Choroid plexus epithelial cell (primary cell): ENCODE results near the gene C19orf47.
A peak's percentile ranks its signal among the peaks of the same experiment; 100 is the strongest.

Experiments used
- DNase-seq: peaks from one replicate; pipeline ENCODE4 v3.0.0-alpha.2; 2010; ENCODE audit warnings: low read depth
- H3K4me3 ChIP-seq: 2 replicates; pipeline ENCODE4 v1.5.1; 2011; ENCODE audit warnings: low read depth, mild to moderate bottlenecking, control low read depth, low read length, moderate library complexity
- TF ChIP-seq, protein P1 (sequence below): conservative IDR thresholded peaks from 2 replicates; pipeline ENCODE4 v1.5.1; 2011; ENCODE audit warnings: low read depth, mild to moderate bottlenecking, control low read depth, inconsistent platforms, low read length, moderate library complexity

Gene C19orf47

DNA sequence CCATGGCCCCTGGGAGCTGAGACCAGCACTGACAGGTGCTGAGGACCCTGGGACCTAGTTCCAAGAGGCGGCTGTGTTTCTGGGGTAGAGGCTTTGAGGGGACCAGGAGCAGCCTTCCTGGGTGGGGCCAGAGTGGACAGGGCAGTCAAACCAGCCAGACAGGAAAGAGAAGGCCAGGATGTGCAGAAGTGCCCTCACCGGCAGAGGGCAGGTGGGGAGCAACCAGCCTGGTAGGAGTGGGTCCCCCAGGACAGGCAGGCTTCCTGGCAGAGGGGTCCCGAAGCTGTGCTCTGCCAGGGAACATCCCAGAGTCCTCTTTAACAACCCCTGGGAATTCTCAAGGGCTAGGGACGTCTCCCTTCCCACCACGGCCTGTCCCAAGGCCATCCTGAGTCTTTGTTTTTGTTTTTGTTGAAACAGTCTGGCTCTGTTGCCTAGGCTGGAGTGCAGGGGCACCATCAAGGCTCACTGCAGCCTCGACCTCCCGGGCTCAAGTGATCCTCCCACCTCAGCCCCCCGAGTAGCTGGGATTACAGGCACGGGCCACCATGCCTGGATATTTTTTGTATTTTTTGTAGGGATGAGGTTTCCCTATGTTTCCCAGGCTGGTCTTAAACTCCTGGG, 44.8 kb upstream of the C19orf47 start:
- TF ChIP-seq, protein P1, sequence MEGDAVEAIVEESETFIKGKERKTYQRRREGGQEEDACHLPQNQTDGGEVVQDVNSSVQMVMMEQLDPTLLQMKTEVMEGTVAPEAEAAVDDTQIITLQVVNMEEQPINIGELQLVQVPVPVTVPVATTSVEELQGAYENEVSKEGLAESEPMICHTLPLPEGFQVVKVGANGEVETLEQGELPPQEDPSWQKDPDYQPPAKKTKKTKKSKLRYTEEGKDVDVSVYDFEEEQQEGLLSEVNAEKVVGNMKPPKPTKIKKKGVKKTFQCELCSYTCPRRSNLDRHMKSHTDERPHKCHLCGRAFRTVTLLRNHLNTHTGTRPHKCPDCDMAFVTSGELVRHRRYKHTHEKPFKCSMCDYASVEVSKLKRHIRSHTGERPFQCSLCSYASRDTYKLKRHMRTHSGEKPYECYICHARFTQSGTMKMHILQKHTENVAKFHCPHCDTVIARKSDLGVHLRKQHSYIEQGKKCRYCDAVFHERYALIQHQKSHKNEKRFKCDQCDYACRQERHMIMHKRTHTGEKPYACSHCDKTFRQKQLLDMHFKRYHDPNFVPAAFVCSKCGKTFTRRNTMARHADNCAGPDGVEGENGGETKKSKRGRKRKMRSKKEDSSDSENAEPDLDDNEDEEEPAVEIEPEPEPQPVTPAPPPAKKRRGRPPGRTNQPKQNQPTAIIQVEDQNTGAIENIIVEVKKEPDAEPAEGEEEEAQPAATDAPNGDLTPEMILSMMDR = peak; percentile 37
- no peak overlapping the region for H3K4me3 ChIP-seq
- peak; percentile 14 for DNase-seq

DNA sequence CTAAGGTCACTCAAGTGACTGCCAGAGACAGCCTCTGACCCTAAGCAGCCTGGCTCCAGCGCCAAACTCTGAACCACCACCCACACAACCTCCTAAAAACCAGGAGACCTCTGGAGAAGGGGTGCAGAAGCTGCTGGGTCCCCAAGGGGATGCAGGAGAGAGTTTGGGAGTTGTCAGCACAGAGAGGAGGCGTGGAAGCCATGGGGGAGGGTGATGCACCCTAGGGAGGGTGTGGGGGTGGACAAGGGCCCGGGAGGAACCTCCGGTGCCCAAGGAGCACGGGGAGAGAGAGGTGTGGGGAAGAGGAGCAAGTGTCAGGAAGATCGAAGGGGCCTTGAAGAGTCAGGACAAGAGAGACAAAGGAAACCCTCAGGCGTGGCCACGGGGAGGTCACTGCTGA, 43.9 kb upstream of the C19orf47 start:
- TF ChIP-seq, protein P1 = no peak
- H3K4me3 ChIP-seq = no peak overlapping the region
- DNase-seq = no peak

DNA sequence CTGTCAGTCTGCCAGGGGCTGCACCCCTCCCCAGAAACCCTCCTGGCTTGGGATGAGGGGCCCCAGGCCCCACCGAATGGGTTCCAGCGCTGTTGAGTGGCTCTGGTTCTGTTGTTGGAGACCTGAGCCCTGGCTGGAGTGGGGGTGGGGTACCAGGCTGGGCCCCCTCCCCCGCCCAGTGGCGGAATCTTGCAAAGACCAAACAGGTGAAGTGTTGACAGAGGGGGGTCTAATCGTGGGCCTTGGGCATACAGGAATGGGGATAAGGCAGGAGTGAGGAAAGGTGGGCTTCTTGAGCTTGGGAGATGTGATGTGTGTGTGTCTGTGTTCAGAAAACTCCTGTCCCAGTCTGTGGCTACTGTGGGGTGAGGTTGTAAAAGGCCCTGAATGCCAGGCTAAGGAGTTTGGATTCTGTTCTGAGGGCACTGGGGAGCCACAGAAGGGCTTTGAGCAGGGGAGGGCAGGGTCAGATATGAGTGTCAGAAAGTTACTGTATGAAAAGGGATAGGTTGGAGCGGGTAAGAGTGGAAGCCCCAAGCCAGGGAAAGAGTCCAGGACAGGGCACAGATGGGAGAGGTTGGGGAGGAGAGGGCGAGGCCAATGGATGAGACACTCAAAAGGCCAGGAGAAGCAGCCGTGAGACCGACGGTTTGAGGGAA, 42.0 kb upstream of the C19orf47 start, which contains the start of gene HIPK4:
TSS of gene HIPK4 (minus strand) at position 98 of the 659 bp plus-strand sequence. CDS start 279 bp downstream, outside the sequence.
- H3K4me3 ChIP-seq = no peak within 1 kb of the TSS

DNA sequence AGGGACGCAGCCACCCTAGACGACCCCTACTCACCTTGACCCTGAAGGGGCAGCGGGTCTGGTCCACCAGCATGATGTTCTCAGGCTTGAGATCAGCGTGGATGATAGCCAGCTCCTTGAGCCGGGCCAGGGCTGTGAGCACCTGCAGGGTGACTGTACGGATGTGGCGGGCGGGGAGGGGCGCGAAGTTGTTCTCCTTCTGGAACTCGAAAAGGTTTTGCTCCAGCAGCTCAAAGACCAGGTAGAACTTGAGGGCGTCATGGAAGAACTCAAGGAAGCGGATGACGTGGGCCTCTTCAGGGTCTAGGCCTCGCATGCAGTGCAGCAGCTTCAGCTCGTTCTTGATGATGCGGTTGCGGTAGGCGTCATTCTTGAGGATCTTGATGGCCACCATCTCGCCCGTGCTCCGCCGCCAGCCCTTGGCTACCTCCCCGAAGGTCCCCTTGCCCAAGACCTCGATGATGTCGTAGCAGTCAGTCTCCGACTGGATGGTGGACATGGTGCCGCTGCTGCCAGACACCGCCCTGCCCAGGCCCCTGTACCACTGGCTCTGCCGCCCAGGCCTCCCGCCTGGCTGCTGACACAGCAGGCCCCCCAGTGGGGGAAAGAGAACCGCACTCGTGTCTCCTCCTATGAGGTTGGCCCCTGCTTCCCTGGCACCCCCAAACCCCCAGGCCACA, 41.3 kb upstream of the C19orf47 start:
- no peak overlapping the region for H3K4me3 ChIP-seq
- TF ChIP-seq, protein P1 = no peak
- no peak for DNase-seq

More for the DNA sequence above, 42.0 kb upstream of the C19orf47 start, which contains the start of gene HIPK4:
- no peak for DNase-seq
- TF ChIP-seq, protein P1 = no peak

DNA sequence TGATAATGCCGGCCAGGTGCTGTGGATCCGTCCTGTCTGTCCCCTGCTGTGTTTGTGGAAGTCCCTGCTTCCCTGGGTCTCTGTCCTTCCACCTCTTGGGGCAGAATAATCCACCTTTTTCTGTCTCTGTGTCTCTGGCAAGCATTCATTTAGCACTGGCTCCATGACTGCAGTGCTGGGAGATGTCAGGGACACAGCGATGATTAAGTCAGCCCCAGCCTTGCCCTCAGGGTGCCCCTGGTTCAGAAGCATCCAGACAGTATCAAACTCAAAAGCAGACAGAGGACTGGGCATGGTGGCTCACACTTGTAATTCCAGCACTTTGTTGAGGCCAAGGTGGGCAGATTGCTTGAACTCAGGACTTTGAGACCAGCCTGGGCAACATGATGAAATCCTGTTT, 40.3 kb upstream of the C19orf47 start:
- TF ChIP-seq, protein P1 = no peak
- DNase-seq = no peak
- H3K4me3 ChIP-seq = no peak overlapping the region

DNA sequence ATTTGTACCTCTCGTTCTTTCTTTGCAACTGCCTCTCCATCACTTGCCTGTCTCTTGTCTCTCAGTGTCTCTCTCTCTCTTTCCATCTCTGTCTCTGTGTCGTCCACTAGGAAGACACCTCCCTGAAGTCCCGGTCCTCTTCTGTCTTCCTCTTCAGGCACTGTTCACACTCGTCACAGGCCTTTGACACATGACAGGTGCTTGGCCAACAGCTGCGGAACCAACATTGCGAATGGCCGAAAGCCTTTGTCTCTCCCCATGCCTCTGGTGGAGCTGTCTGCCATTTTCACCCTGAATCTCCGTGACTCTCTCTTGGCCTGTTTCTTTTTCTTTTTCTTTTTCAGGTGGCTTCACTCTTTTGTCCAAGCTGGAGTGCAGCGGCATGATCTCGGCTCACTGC, 39.0 kb upstream of the C19orf47 start:
- no peak for DNase-seq
- TF ChIP-seq, protein P1 = no peak
- no peak overlapping the region for H3K4me3 ChIP-seq
